NCI-H2227 treated with DMSO at 0.1 percent for 48 hours (cell line): ENCODE measurements around the gene ASGR1.

ENCODE experiments used
- DNase-seq: peaks from one replicate; lab custom pipeline; 2025; lab: John Stamatoyannopoulos, UW

ASGR1 gene

GRCh38 chr17:7216242-7217112 is 37.3 kb upstream of the ASGR1 start:
- DNase-seq: no peak

- DNase-seq: no peak
Measured at GRCh38 chr17:7215652-7216180, 36.5 kb upstream of the ASGR1 start.

- no peak for DNase-seq
Measured at GRCh38 chr17:7215136-7215638, 36.0 kb upstream of the ASGR1 start.

- peak; percentile 95 for DNase-seq
Measured at GRCh38 chr17:7214300-7215135, 35.3 kb upstream of the ASGR1 start.

- peak; percentile 96 for DNase-seq
Measured at GRCh38 chr17:7213895-7214299, 34.7 kb upstream of the ASGR1 start.

GRCh38 chr17:7211491-7212273 is 32.5 kb upstream of the ASGR1 start:
- DNase-seq: no peak

GRCh38 chr17:7208754-7209460 is 29.7 kb upstream of the ASGR1 start:
- no peak for DNase-seq

- DNase-seq: no peak
Measured at GRCh38 chr17:7208027-7208571, 28.9 kb upstream of the ASGR1 start.

- no peak for DNase-seq
Measured at GRCh38 chr17:7207120-7208001, 28.2 kb upstream of the ASGR1 start.

GRCh38 chr17:7205561-7205960 is 26.4 kb upstream of the ASGR1 start:
- no peak for DNase-seq

- DNase-seq: peak; percentile 99
Measured at GRCh38 chr17:7204828-7205461, 25.8 kb upstream of the ASGR1 start.

- DNase-seq: no peak
Measured at GRCh38 chr17:7204336-7204735, 25.2 kb upstream of the ASGR1 start.

- no peak for DNase-seq
Measured at GRCh38 chr17:7203391-7203790, 24.2 kb upstream of the ASGR1 start.

- DNase-seq: no peak
Measured at GRCh38 chr17:7196651-7197401, 17.7 kb upstream of the ASGR1 start.

GRCh38 chr17:7195971-7196370 is 16.8 kb upstream of the ASGR1 start:
- no peak for DNase-seq

- no peak for DNase-seq
Measured at GRCh38 chr17:7192271-7192937, 13.2 kb upstream of the ASGR1 start.

- DNase-seq: no peak
Measured at GRCh38 chr17:7191571-7192270, 12.6 kb upstream of the ASGR1 start.
